ENCODE measurements around the gene RARG.
"Not testable (repeated sequence)": the region's sequence is repeated elsewhere in the genome, so short reads cannot be mapped to it uniquely, and the experiment has no call there.

RARG gene

GRCh38 chr12:53166837-53167236, 65.2 kb downstream of the RARG start:
- H3K36me3 ChIP-seq (ENCODE audit: insufficient read depth) = no peaks in the 10 kb centered on the region
- no peak overlapping the region for H2AFZ ChIP-seq (ENCODE audit: low read depth)
- no peak for TF ChIP-seq CTCF (conservative IDR thresholded peaks at IDR 0.05; ENCODE audit: low read depth, low read length)
- H3K27ac ChIP-seq = no peak overlapping the region
- no peaks in the 10 kb centered on the region for H3K27me3 ChIP-seq (ENCODE audit: insufficient read depth, low read depth)
- peaks cover 8% of the 10 kb centered on the region for H3K4me1 ChIP-seq (ENCODE audit: low read depth, poor library complexity, severe bottlenecking)
- no peak overlapping the region for H3K4me2 ChIP-seq
- no peaks in the 10 kb centered on the region for H3K79me2 ChIP-seq (ENCODE audit: insufficient read depth, low read depth)
- no peak overlapping the region for H3K9ac ChIP-seq
- H4K20me1 ChIP-seq (ENCODE audit: insufficient read depth) = no peaks in the 10 kb centered on the region
- no peak overlapping the region for H3K4me3 ChIP-seq (IDR thresholded peaks at IDR 0.05; ENCODE audit: insufficient read depth, low read depth, low read length)

- not testable (repeated sequence) for H3K36me3 ChIP-seq (ENCODE audit: insufficient read depth); H3K9ac ChIP-seq; H3K27me3 ChIP-seq (ENCODE audit: insufficient read depth, low read depth); H3K4me2 ChIP-seq; H3K4me3 ChIP-seq (IDR thresholded peaks at IDR 0.05; ENCODE audit: insufficient read depth, low read depth, low read length); H4K20me1 ChIP-seq (ENCODE audit: insufficient read depth); H3K27ac ChIP-seq; H3K79me2 ChIP-seq (ENCODE audit: insufficient read depth, low read depth); H2AFZ ChIP-seq (ENCODE audit: low read depth)
- H3K4me1 ChIP-seq (ENCODE audit: low read depth, poor library complexity, severe bottlenecking) = peaks cover 29% of the 10 kb centered on the region
Measured at GRCh38 chr12:53163008-53163407, 69.0 kb downstream of the RARG start.

DNA sequence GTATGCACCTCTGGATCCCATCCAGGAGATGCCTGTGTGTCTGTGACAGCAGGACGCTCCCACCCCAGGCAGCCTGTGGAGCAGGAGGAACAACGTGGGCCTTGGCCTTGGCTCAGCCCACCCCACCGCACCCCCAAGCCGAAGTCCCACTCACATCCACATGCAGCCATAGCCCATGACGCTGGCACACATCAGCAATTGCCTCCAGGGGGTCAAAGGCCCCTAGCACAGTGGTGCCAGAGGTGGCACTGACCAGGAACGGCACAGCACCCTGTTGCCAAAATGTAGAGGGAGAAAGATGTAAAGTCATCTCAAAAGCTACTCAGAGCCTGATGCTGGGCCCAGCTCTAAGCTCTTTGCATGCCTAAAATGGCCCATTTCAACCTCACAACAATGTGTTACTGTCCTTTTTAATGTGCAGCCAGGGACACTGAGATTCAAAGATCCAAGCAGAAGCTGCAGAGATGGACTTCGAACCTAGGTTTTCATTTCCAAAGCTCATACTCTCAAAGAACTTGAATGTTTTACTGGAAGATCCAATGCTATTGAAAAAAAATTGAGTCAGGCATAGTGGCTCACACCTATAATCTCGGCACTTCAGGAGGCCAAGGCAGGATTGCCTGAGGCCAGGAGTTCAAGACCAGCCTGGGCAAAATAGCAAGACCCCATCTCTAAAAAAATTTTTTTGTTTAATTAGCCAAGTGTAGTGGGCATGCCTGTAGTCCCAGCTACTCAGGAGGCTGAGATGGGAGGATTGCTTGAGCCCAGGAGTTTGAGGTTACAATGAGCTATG, 70.7 kb downstream of the RARG start:
- Histone ChIP-seq H3K27me3 (ENCODE audit: insufficient read depth, low read depth) (no peaks in the 10 kb centered on the region), H4K20me1 (ENCODE audit: insufficient read depth) (no peaks in the 10 kb centered on the region), H3K4me2 (no peak overlapping the region), H3K4me3 (IDR thresholded peaks at IDR 0.05; ENCODE audit: insufficient read depth, low read depth, low read length) (no peak overlapping the region), H3K4me1 (ENCODE audit: low read depth, poor library complexity, severe bottlenecking) (peaks cover 28% of the 10 kb centered on the region), H3K27ac (no peak overlapping the region), H2AFZ (ENCODE audit: low read depth) (no peak overlapping the region), H3K79me2 (ENCODE audit: insufficient read depth, low read depth) (no peaks in the 10 kb centered on the region), H3K9ac (no peak overlapping the region), H3K36me3 (ENCODE audit: insufficient read depth) (no peaks in the 10 kb centered on the region)
- TF ChIP-seq CTCF (conservative IDR thresholded peaks at IDR 0.05; ENCODE audit: low read depth, low read length) = no peak

DNA sequence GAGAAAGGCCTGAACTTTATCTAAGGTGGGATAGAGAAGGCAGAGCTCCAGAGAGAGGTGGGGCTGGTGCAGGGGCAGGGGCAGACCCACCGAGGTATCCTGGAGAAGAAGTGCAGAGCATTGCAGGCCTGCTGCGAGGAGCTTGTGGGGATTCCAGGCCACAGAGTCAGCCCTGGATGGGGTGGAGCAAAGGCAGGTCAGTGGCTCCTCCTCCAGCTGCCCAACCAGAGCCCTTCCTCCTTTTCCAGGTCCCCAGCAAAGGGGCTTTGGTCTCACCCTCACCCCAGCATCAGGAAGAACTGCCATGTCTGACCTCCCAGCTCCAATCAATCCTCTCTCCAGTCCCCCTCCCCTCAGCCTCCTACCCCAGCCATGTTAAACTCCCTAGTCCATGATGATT, 71.3 kb downstream of the RARG start:
- TF ChIP-seq CTCF (conservative IDR thresholded peaks at IDR 0.05; ENCODE audit: low read depth, low read length) = no peak
- Histone ChIP-seq H4K20me1 (ENCODE audit: insufficient read depth) (no peaks in the 10 kb centered on the region), H3K4me3 (IDR thresholded peaks at IDR 0.05; ENCODE audit: insufficient read depth, low read depth, low read length) (no peak overlapping the region), H2AFZ (ENCODE audit: low read depth) (no peak overlapping the region), H3K36me3 (ENCODE audit: insufficient read depth) (no peaks in the 10 kb centered on the region), H3K4me2 (no peak overlapping the region), H3K9ac (no peak overlapping the region), H3K79me2 (ENCODE audit: insufficient read depth, low read depth) (no peaks in the 10 kb centered on the region), H3K27ac (no peak overlapping the region), H3K27me3 (ENCODE audit: insufficient read depth, low read depth) (no peaks in the 10 kb centered on the region), H3K4me1 (ENCODE audit: low read depth, poor library complexity, severe bottlenecking) (peaks cover 27% of the 10 kb centered on the region)
